T-helper 9 cell (primary cell): ENCODE measurements around the gene TRAPPC11.

Experiments used
- DNase-seq: peaks from one replicate; pipeline ENCODE4 v3.0.0-alpha.2; 2020

TRAPPC11 gene

GRCh38 chr4:183760326-183760725 is 101.2 kb downstream of the TRAPPC11 start:
- no peak for DNase-seq
